ENCODE measurements around the gene FYB1. TPM values are rescaled to one million over a fixed set of nuclear protein-coding genes. Genes with fewer than 3 reads are reported as not detected.

The FYB1 gene
- total and polyA plus RNA-seq, 2 of the 4 experiments (the other 2 are of a cell fraction) = not detected

GRCh38 chr5:39099831-39100230 is 119.5 kb downstream of the FYB1 start:
- H2BK20ac ChIP-seq (ENCODE audit: low read depth, low read length) = peak overlapping the region; percentile 95
- peak overlapping the region; percentile 68; the same call in 1 of the 2 replicates for H3K23ac ChIP-seq (ENCODE audit: low read depth, low read length)
- in situ Hi-C loops (cut with MboI; ENCODE audit: low sequenced_read_pairs) (no loop called here), dilution Hi-C loops (cut with HindIII; ENCODE audit: low sequenced_read_pairs, unreplicated experiment) (no loop called here), intact Hi-C loops (cut with micrococcal nuclease) (loop anchor here (1.0 kb wide), 1 partner anchor 26 kb away; the partner anchor contains the start of gene RICTOR)
- DNase-seq (no peak), ATAC-seq (ENCODE audit: low read depth) (no peak)
- peak overlapping the region; percentile 55 to 73; a peak in 3 of 4 replicates for H4K8ac ChIP-seq (ENCODE audit: low read depth in 2 of 2, low read length in 2 of 2)
- H3K18ac ChIP-seq (ENCODE audit: low read depth, low read length) = peak overlapping the region; percentile 87; the same call in 1 of the 2 replicates
- H3K9me1 ChIP-seq (ENCODE audit: insufficient read depth, low read length) = peaks cover 13% of the 10 kb centered on the region
- no peak overlapping the region for H3K56ac ChIP-seq (ENCODE audit: extremely low read depth, insufficient read depth, low read length)
- CTCF ChIA-PET = interaction anchor here (1.2 to 1.6 kb wide), 2 partner anchors 19 to 28 kb away, joined by 3 to 7 read pairs; no protein-coding TSS in a partner anchor
- BruUV-seq (replicated peaks) = no TSS peak
- H3K79me1 ChIP-seq (ENCODE audit: low read depth in 1 of 2, low read length in 2 of 2) = peaks cover 0 to 3% of the 10 kb centered on the region in 2 experiments; a peak in 1 of 4 replicates
- no peak overlapping the region for H2AK9ac ChIP-seq (replicated peaks; ENCODE audit: low read depth, low read length, poor library complexity)
- H3K14ac ChIP-seq (replicated peaks; ENCODE audit: low read depth, low read length) = peak overlapping the region; percentile 46; the same call in 1 of the 2 replicates
- H3K27me3 ChIP-seq (ENCODE audit: control insufficient read depth, insufficient read depth, low read length) = no peaks in the 10 kb centered on the region
- peak overlapping the region; percentile 82; the same call in 1 of the 2 replicates for H2BK120ac ChIP-seq (ENCODE audit: low read depth, low read length)
- H3K9me3 ChIP-seq (ENCODE audit: control insufficient read depth, insufficient read depth, low read length) = no peaks in the 10 kb centered on the region
- peak overlapping the region; percentile 74; the same call in 1 of the 2 replicates for H4K5ac ChIP-seq (ENCODE audit: low read depth, low read length)
- H4K20me1 ChIP-seq (ENCODE audit: insufficient read depth, low read length) = no peaks in the 10 kb centered on the region
- H2AK5ac ChIP-seq (ENCODE audit: low read depth, low read length) = peak overlapping the region; percentile 57; the same call in 1 of the 2 replicates
- H3K27ac ChIP-seq (ENCODE audit: insufficient read depth, low read length) = no peak overlapping the region
- H2BK15ac ChIP-seq (ENCODE audit: low read depth, low read length) = peak overlapping the region; percentile 95; the same call in 1 of the 3 replicates
- no peaks in the 10 kb centered on the region for H3K36me3 ChIP-seq (ENCODE audit: control insufficient read depth, insufficient read depth, low read length)
- no peak overlapping the region for H2AFZ ChIP-seq (replicated peaks; ENCODE audit: low read length, poor library complexity)
- H4K91ac ChIP-seq (ENCODE audit: insufficient read depth, low read depth, low read length) = peak overlapping the region; percentile 71
- H3K4me2 ChIP-seq (ENCODE audit: low read depth, low read length) = no peak overlapping the region
- H3K4ac ChIP-seq (ENCODE audit: low read depth, low read length) = peak overlapping the region; percentile 82; the same call in 1 of the 2 replicates
- TF ChIP-seq RCOR1 (IDR thresholded peaks at IDR 0.05; ENCODE audit: insufficient replicate concordance, low read length) = no peak
- no peak for TF ChIP-seq NFE2L2 (IDR thresholded peaks at IDR 0.05; ENCODE audit: low read depth, low read length)
- no peak for TF ChIP-seq SMC3 (IDR thresholded peaks at IDR 0.05; ENCODE audit: low read depth, low read length)
- no peak for TF ChIP-seq MXI1 (IDR thresholded peaks at IDR 0.05; ENCODE audit: borderline replicate concordance, low read depth, low read length)
- no peak for TF ChIP-seq USF2 (IDR thresholded peaks at IDR 0.05; ENCODE audit: low read depth, low read length)
- no peak for TF ChIP-seq POLR2A (IDR thresholded peaks at IDR 0.05; ENCODE audit: low read depth, low read length)
- TF ChIP-seq RFX5 (IDR thresholded peaks at IDR 0.05; ENCODE audit: low read depth, low read length) = no peak
- TF ChIP-seq CHD1 (IDR thresholded peaks at IDR 0.05; ENCODE audit: low read depth, low read length) = no peak
- TF ChIP-seq CEBPB (IDR thresholded peaks at IDR 0.05; ENCODE audit: low read depth, low read length) = no peak
- no peak for TF ChIP-seq RAD21 (IDR thresholded peaks at IDR 0.05; ENCODE audit: low read length)
- TF ChIP-seq MAFK (IDR thresholded peaks at IDR 0.05; ENCODE audit: low read depth, low read length) = no peak
- no peak for TF ChIP-seq FOS (IDR thresholded peaks at IDR 0.05; ENCODE audit: low read depth, low read length)
- no peak for TF ChIP-seq CTCF (conservative IDR thresholded peaks at IDR 0.05; ENCODE audit: low read depth, low read length)
- POLR2A ChIA-PET (ENCODE audit: unreplicated experiment) = interaction anchor here (1.0 kb wide), 1 partner anchor 325 kb away, joined by 3 read pairs; the partner anchor contains the start of gene DAB2
- H2BK5ac ChIP-seq (ENCODE audit: low read depth, low read length, poor library complexity, severe bottlenecking) = peak overlapping the region; percentile 97
- no peak overlapping the region for H3K9ac ChIP-seq (ENCODE audit: low read depth, low read length)
- H3K4me1 ChIP-seq (ENCODE audit: control insufficient read depth, insufficient read depth, low read length) = peaks cover 16% of the 10 kb centered on the region
- no peak overlapping the region for H3K4me3 ChIP-seq (ENCODE audit: insufficient read depth, low read depth, low read length)
